NCI-H187 (cell line): ENCODE measurements around the gene ASIC5.

ENCODE experiments used
- DNase-seq, 2 experiments: peaks; one replicate each; lab custom pipeline; 2025; lab: John Stamatoyannopoulos, UW

Gene ASIC5

DNA sequence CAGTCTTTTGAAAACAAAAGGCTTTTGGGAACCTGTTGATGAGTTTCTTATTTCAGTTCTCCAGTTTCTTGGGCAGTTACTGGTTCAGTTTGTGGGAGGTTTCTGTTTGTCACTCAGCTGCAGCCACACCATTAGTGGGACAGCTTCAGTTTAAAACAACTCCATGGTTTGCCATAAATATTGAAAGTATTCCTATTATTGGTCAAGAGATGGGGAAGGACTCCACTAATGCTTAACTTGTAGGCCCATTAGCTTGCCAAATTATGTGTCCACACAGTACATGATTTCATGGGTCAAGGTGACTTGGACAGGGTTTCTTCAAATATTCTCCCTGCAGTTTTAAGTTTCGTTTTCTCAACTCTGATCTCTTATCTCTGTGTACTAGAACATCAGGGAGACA, 15.5 kb upstream of the ASIC5 start:
- no peak for DNase-seq

DNA sequence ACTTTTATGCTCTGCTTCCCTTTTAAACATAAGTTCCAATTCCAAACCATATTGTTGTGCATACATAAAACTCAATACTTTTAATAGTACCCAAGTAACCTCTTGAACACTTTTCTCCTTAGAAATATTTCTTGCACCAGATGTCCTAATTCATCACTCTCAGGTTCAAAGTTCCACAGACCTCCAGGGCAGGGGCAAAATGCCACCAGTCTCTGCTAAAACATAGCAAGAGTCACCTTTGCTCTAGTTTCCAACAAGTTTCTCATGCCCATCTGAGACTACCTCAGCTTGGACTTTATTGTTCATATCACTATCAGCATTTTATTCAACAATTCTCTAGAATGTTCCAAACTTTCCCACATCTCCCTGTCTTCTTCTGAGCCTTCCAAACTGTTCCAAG, 13.7 kb upstream of the ASIC5 start:
- DNase-seq: no peak

DNA sequence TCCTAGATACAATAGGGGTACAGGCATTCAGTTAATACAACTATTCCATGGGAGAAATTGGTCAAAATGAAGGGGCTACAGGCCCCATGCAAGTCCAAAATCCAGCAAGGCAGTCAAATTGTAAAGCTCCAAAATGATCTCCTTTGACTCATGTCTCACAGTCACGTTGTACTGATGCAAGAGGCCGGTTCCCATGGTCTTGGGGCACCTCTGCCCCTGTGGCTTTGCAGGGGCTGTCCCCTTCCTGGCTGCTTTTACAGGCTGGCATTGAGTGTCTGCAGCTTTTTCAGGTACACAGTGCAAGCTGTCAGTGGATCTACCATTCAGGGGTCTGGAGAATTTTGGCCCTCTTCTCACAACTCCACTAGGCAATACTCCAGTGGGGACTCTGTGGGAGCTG, 12.5 kb upstream of the ASIC5 start:
- no peak for DNase-seq

- DNase-seq: no peak
These were observed 11.9 kb upstream of the ASIC5 start for GRCh38 chr4:155877971-155878370.

- no peak for DNase-seq
These were observed 9.8 kb upstream of the ASIC5 start for GRCh38 chr4:155875878-155876277.

- no peak for DNase-seq
These were observed 10.2 kb downstream of the ASIC5 start for GRCh38 chr4:155855897-155856296.

DNA sequence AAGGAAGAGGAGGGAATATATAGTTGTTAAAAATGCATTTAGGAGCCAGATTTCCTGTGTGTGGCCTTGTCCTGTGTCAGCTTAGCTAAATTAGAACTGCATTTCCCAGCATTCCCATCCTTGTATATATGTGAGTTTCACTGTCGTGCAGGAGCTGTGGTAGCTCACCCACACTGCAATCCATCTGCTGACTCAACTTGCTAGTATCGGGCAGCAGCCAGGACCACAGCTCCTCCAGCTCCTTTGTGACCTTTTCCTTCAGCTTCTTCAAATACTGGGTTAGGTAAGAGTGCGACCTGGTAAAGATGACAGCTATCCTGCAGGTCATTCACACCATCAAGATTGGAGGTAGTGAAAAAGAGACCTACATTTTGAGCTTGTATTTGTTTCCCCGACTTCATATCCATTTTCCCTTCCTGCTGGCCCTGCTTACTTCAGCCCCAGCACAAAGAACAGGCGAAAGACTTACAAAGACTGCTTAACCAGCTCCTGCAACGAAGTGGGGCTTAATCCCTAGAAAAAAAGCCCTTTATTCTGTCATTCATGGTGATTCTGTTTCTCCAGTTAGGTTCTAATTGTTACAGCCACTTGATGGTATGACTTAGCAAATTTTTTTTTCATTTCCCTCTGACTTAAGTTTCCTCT, 11.4 kb downstream of the ASIC5 start:
- DNase-seq: no peak

DNA sequence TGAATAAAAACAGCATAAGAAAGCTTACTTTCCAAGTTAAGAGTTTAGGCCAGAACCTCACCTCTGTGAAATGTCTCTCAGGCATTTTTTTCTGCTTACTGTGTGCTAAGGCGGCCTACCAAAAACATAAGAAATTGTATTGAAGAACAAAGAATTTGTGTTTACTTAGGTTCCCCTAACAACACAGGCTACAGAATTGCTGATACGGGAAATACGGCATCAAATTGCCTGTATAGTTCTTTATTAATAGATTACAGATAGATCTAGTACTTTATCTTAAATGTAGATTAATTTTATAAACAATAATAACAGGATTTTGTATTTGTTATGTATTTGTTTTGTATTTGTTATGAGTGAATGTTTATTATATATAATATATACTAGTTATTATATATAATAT, 12.9 kb downstream of the ASIC5 start:
- no peak for DNase-seq

GRCh38 chr4:155849042-155849441, 17.0 kb downstream of the ASIC5 start:
- DNase-seq: no peak

- DNase-seq: no peak
These were observed 19.1 kb downstream of the ASIC5 start for GRCh38 chr4:155846929-155847328.

GRCh38 chr4:155842080-155842479, 24.0 kb downstream of the ASIC5 start:
- no peak for DNase-seq

DNA sequence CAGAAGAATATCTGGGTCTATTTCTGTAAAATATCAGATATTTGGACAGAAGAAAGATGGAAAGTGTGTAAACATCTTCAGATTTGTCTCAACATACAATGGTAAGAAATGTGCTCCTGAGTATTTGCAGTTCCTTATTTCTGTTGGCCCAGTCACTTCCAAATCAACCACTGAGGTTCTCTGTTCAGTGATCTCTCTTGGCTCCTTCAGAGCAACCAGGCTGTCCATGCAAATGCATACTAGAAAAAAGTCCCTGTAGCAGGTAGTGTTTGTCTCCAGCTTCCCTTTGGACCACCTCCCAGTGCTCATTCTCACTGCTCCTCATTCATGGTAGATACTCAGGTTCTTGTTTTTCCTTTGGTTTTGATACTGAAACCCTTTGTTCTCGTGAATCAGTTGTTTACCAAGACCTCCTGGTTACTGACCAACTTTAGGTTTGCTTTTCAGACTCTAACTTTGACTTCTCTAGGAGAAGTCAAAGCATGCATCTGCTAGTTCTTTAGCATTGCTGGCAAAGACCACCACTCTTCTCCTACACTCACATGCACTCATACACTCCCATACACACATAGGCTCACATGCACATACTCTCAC, 28.8 kb downstream of the ASIC5 start:
- DNase-seq: no peak

- no peak for DNase-seq
These were observed 33.4 kb downstream of the ASIC5 start for GRCh38 chr4:155832664-155833063.

DNA sequence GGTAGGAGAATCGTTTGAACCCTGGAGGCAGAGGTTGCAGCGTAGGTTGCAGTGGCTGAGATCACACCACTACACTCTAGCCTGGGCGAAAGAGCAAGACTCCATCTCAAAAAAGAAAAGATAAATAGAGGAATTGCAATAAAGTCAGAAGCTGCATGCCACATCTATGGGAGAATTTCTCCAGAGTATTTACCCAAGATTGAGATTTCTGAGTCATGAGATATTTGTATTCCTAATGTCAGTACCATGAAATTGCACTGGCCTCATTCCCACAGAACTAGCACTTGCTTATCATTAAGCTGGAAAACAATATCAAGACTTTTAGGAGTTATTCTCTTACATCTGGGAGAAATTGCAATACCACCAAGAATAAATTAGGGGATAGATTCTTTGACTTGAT, 37.4 kb downstream of the ASIC5 start:
- no peak for DNase-seq

DNA sequence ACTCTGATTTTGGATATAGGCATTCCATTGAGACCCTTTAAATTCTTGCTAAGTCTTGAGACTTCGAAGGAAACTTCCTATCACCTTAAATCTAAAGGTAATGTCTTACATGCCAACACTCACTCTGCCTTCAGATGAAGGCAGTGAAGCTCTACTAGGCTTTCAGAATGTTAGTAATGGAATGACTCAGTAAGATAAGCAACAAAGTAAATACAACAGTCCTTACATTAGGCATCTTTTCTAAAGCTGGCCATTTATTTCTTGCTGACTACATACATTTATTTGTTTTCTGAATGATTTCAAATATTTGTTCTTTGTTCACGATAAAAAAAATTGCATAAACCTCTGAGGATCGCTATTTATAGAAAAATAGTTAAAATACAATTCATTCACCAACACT, 43.5 kb downstream of the ASIC5 start:
- no peak for DNase-seq

DNA sequence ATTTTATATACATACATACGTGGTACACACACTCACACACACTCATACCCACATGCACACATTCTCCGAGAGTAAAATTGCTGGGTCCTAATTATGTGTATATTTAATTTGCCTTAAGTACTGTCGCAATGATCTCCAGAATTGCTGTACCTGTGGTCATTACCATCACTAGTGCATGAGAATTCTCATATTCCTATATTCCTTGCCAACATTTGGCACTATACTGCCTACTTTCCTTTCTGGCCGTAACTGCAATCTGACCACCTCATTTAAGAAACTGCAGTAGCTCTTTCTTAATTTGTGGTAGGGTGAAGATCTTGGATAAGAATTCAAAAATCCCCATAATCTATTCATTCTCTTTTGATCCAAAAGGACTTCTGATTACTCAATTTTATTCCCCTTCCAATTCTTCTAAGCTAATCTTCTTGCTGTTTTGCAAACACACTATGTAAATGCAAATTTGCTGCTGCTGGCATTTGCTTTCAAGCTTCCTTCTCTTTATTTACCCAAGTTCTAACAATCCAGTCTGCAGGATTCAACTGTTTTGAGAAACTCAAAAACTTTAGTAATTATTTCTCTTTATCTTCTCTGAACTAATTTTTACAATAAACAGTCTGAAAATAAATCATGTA, 45.1 kb downstream of the ASIC5 start:
- DNase-seq: no peak

DNA sequence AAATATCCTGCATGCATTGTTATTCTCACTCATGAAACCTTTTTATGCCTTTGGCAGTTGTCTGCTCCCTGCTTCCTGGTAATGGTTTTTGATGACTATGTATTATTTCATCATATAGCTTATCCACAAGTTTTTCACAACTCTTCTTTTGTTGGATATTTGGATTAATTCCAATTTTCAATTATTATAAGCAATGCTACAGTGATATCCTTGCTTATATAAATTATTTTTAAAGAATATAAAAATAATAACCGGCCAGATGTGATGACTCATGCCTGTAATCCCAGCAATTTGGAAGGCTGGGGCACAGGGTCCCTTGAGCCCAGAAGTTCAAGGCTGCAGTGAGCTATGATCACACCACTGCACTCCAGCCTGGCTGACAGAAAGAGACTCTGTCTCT, 47.0 kb downstream of the ASIC5 start:
- DNase-seq: no peak

- DNase-seq: no peak
These were observed 47.4 kb downstream of the ASIC5 start for GRCh38 chr4:155818639-155819038.

- no peak for DNase-seq
These were observed 55.0 kb downstream of the ASIC5 start for GRCh38 chr4:155811083-155811482.

- no peak for DNase-seq
These were observed 56.2 kb downstream of the ASIC5 start for GRCh38 chr4:155809835-155810234.

DNA sequence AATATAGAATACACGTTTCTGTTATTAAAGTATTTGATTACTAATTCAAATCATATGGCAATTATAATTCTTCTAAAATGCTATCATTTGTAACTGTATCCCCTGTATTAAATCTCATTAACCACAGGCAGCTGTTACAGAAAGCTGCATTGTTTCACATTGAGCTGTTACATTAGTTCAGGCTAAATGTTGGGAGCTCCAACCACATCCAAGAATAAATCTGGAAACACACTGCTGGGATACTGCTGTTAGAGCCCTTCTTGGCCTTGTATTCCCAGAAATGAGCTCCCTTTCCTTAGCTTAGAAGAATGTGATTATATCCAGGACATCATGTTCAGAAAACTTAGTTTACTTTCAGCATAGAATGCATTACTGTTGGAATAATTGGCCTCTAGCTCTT, 59.1 kb downstream of the ASIC5 start:
- DNase-seq: no peak

DNA sequence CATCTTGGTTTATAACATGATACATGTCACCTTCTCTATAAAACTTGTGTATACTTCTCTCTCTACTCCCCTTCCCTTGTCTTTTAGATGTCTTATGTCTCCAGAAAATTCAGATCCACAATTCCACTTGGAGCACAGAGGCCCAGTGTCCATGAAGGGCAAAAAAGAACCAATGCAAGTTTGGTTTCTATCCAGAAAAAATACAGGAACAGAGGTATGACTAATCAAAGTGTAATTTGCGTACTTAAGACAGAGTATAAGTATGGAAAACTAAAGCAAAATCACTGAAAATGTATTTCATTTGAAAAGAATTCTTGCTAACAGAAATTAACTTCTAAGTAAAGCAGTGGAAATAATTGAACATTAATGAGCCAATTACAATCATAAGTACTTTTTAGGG, 61.1 kb downstream of the ASIC5 start:
- no peak for DNase-seq

DNA sequence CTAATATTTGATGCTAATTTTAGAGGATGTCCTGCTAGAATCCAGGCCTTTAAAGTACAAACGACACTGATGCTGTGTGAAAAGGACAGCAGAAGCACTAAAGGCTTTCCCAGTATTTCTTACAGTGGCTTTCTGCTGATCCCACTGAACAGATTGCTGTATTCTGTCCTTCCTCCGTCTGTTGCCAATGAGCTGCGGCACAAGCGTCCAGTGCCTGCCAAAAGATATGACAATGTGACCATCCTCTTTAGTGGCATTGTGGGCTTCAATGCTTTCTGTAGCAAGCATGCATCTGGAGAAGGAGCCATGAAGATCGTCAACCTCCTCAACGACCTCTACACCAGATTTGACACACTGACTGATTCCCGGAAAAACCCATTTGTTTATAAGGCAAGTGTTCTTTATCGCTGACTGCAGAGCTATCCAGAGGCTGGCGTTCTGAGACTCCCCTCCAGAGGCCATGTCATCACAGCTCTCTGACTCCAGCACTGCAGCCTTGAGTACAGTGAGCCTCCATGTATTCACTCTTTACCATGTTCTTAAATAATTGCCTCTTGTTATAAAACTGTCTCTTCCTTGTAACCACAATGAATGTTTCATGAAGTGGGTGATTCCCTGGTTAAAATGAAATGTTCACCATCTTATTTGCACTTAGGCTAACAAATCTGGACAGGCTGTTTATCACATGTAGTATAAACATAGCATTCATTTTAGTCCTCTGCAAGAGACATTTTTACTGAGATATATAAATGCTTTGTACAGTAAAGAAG, 63.7 kb downstream of the ASIC5 start:
- no peak for DNase-seq
